Measurements from ENCODE around the gene ATF6.

Gene ATF6

DNA sequence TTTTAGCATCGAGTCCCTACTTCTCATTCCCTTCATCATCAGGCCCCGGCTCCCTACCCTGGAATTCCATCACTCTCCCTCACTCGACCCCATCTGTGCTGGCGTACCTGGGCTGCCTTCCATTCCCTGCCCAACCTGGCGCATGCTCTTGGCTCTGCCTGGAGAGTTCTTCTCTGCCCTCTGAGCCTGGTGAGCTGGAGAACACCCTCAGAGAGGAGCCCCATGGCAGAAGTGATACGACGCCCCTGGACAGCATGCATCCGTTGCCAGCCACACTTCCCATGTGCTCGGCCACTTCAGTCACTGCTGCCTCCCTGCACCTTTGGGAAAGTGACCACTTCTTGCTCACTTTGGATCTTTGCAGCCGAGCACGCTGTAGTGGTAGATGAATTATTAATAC is 227.5 kb downstream of the ATF6 start:
- DNase-seq (ENCODE audit: low read depth in 4 of 4, low spot score in 1 of 4), result no peak

DNA sequence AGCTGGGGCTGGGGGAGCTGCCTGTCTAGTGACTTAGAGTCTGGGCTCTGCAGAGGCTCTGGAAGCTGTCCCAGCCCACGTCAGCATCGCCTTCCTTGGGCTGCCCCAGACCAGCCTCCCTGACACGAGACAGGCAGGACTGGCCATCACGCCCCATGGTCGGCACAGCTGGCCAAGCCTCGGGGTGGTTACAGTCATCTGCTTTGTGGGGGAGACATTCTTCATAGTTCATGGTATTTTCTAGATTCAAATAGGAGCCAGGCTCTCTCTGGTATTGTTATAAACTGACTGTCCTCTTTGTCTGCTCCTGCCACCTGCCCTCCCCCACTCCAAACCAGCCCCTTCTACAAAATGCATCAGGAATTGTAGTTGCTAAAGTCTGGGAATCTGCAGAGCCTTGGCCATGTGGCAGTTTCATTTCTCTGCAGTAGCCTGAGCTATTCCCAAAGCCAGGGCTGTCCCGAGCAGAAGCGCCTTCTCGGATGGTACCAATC is 228.1 kb downstream of the ATF6 start:
- no peak for DNase-seq (ENCODE audit: low read depth in 4 of 4, low spot score in 1 of 4)

DNA sequence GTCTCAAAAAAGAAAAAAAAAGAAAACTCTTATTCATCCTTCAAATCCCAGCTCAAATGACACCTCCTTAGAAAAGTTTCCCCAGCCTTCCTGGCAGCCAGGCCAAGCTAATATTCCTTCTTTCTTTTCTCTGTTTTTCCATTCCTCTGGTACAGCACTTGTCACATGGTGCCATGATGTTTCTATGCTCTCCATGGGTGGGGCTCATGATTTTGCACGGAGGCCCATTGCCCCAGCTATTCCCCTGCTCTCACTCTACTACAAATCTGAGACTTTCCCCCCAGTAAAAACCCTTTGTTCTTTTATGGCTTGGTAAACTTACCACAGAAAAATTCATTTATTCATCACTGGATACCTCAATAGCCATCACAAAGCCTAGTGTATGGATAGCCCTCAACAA is 231.0 kb downstream of the ATF6 start:
- no peak for DNase-seq (ENCODE audit: low read depth in 4 of 4, low spot score in 1 of 4)

DNA sequence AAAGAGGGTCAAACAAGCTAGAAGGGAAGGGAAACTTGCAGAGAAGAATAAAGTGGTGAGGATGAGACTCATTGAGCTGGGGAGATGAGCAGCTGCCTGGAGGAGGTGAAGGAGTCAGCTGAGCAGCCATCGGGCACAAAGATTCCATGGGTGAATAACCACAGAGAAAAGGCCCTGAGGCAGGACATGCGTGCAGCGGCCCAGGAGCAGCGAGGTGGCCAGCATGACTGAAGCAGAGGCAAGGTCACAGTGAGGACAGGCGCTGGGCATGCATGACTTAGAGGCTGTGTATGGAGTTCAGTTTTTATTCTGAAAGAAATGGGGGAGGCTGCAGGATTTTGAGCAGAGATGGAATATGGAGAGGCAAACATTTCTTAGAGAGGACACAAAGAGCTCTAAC is 232.7 kb downstream of the ATF6 start:
- no peak for DNase-seq (ENCODE audit: low read depth in 4 of 4, low spot score in 1 of 4)

DNA sequence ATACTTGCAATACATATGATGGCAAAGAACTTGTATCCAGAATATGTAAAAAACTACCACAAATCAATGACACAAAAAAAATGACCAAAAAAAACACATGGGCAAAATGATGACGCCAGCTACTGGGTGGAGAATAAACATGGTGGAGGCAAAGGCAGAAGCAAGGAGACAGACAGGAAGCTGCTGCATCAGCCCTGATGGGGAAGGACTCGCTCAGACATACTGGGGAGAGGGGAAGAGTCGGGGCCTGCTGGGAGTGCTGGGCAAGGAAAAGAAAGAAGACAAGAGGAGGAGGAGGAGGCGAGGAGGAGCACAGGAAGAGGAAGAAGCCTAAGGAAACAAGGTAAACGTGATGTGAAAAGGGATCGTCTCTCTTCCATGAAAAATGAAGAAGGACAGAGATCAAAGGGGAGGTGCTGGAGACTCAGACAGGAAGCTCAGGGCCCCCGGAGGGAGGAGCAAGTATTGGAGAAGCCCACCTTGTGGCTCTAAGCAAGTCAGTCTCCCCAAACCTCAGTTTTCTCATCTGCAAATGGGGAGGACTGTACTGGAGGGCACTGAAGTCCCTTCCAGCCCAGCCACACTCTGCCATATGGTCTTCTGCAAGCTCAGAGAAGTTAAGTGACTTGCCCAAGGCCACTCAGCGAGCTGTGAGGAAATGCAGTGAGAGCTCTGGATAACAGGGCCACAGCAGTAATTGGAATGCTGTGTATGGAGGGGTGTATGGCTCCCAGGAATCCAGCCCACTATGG is 233.4 kb downstream of the ATF6 start:
- DNase-seq (ENCODE audit: low read depth in 4 of 4, low spot score in 1 of 4), result no peak

DNA sequence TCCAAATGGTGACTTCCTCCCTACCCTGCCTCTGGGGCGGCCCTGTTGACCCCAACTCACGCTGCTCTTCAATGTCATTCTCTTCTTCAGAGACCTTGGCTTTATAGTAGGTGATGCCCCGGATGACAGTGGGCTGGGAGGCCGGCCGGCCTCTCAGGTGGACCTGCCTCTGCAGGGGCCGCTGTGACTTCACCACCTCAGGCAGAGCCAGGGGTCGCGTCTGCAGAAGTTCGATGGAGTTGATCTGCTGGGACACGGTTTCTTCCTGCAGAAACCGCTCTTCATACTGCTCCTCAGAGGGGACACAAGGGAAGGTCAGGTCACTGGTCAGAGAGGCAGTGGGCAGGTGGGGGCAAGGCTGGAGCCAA is 233.9 kb downstream of the ATF6 start:
- no peak for DNase-seq (ENCODE audit: low read depth in 4 of 4, low spot score in 1 of 4)

DNA sequence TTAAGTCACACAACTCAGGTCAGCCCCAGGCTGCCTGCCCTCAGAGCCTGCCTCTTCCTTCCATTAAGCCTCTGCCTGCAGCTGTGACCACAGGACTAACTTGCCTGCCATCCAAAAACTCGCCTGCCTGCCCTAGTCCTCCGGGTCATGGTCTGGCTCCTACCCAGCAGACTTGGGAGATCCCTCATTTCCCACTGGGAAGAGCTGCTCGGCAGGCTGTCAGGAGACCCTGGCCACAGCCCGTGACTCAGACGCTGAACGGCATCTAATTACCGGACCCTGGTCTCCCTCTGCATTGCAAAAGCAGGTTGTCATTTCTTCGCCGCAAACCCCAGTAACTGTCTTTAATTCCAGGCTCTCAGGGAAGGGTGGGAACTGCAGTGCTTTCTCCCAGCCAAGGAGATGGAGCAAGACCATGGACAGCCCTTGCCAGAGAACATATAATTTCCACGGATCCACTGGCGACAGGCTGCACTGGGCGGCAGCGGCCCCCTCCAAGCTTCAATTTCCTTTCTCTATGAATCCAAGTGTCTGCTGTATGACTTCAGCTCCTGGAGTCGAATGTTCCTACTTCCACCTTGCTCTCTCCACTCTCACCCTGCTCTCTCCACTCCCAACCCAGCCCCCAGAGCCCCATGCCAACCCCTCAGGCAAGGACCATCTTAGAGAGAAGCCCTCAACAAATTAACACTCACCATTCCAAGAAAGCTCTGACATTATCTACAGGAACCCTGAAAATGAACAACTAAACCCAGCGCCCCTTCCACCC is 237.1 kb downstream of the ATF6 start:
- DNase-seq (ENCODE audit: low read depth in 4 of 4, low spot score in 1 of 4), result no peak

DNA sequence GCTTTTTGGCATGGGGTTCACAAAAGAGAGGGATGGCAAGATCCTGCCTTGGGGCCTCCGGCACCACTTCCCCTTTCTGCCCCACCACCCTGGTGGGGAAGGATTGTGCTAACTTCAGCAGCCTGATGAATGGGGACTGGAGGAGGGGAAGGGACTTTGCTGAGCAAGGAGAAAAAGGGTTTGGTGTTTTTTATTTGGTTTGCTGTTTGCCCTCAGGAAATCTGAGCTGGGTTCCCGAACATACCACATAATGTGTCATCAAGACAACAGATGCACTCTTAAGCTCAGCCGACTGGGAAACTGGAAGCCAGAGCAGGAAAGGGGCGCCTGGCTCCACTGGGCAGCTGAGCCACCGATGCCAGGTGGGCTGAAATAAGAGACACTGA is 237.7 kb downstream of the ATF6 start:
- DNase-seq (ENCODE audit: low read depth in 4 of 4, low spot score in 1 of 4), result no peak

DNA sequence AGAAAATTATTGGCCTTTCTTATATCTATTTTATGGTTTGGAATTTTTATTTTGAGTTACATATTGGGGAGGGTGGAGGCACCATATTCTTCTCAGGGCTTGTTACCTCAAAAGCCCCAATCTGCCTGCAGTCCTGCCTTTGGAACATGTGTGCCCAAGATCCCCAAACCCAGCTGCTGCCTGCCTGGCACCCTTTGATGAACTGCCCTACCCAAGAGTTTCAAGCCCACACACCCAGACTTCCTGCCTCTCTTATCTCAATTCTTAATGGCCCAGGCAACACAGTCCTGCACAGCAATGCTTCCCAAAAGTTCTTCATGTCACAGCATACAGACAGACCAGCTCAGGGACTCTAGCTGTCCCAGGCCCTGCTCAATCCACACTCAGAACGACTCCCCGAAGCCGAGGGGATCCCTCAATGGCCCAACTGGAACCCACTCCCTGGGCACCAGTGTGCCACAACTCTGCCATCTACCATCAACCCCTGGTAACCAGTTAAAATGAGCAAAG is 238.4 kb downstream of the ATF6 start:
- no peak for DNase-seq (ENCODE audit: low read depth in 4 of 4, low spot score in 1 of 4)

DNA sequence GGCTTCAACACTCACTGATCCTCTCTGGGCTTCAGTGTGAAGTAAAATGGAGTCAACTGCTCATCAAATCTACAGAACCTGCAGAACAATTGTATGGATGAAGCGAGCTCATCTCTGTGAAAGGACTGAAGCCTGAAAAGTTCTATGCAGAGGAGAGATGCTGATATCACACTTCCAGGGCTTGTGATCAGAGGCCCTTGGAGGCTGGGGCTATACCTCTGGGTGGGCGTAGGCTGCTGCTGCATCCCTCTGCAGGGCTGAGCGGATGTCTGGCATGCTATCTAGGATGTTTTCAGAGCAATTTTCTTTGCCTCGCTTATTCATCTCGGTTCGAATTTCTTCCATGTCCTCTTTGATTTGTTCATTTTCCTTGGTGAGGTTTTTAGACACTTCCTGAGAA is 240.0 kb downstream of the ATF6 start:
- no peak for DNase-seq (ENCODE audit: low read depth in 4 of 4, low spot score in 1 of 4)

DNA sequence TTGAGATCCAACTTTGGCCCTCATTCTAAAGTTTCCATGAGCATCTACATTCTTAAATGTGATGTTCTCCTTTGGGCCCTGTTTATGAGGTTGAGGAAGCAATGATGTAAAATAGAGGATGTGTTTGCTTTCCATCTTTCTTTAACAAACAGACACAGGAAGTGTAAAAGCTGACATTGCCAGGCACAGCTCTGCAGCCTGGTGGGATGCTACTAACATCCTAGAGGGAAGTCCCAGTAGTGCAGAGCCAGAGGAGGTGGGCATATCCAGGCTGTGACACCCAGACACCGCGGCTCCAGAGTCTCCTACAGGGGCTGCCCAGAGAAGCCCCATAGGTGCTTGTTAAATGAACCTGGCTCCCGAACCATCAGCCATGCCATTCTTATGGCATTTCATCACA is 241.3 kb downstream of the ATF6 start:
- DNase-seq (ENCODE audit: low read depth in 4 of 4, low spot score in 1 of 4), result no peak

DNA sequence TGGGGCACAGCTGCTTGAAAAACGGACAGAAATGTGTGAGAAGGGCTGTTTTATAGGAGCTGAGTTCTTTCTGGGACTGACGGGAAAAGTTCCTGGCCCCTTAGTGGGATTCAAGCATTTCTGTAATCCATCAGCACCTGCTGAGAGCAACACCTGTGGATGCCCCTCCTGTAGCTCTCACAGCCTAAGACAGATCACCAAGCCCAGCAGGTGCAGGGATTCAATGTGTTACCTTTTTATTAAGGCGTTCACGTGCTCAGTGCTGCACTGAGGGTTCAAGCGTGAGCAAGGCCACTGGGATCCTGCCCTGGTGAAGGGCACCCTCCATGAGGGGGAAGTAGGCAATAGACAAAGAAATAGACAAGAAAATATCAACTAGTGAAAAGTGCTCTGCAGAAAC is 242.7 kb downstream of the ATF6 start:
- DNase-seq (ENCODE audit: low read depth in 4 of 4, low spot score in 1 of 4), result no peak

DNA sequence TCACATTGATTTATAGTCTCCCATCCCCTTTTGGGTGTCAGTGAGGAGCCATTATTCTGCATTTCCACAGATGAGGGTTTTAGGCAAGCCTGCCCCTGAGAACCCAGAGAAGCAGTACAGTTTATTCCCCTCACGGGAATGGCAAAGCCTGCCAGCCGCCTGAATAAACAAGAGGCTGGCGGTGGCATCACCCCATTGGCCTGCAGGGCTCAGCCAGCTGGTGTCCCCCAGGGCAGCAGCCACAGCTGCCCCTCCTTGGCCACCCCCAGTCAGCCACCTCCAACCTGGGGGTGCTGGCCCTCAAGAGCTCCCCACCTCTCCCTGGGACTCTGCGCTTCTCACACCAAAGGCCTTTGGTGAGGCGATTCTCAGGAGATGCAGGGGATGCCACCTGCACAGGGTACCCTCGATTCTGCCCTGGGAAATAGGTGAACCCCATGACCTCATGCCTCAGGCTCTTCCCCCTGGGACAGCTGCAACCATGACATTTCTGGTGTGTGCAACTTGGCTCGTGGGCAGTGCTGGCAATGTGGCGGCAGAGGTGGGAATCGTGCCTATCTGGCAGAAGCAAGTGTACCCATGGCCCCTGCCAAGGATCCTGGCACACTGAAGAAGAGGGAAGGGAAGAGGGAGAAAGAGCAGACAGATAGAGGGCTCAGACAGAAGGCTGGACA is 243.5 kb downstream of the ATF6 start:
- DNase-seq (ENCODE audit: low read depth in 4 of 4, low spot score in 1 of 4), result no peak

DNA sequence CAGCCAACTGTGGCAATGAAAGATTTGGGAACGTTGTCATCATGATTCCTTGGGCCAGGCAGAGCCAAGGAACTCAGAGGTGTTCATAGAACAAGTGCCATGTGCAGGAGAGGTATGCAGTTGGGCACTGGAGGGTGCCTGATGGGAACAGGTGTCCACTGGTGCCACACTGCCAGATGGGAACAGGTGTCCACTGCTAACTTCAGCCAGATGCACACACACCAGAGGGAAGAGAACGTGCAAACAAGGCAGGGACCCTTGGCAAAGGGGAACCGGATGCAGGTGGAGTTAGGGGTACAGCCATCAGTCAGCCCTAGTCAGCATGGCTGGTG is 244.0 kb downstream of the ATF6 start:
- no peak for DNase-seq (ENCODE audit: low read depth in 4 of 4, low spot score in 1 of 4)

DNA sequence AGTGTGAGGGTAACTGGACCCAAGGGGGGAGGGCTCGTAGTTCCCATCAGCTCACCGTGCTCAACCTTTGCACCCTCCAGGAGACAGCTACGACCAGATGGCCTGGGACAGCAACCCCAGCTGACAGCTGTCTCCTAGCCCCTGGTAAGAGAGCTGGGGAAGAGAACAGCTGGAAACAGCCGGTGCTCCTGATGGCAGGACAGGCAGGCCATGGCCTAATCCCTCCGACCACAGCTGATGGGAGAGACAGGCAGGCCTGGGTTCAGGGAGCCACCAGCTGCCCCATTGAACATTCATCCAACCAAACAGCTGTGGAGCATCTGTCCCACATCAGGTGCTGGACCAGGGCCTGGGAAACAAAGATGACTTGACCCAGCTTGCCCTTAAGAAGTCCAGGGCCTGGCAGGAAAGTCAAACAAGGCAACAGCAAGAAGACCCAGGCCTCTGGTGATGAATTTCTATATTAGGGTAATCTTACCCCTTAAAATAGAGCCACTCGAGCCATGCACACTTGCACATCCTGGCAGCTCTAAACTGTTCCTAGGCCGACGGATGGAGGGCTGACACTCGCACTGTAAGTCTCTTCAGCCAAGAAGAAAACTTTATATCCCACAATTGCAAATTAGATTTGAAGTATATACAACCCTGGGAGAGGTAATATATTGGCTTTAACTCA is 245.4 kb downstream of the ATF6 start:
- no peak for DNase-seq (ENCODE audit: low read depth in 4 of 4, low spot score in 1 of 4)

DNA sequence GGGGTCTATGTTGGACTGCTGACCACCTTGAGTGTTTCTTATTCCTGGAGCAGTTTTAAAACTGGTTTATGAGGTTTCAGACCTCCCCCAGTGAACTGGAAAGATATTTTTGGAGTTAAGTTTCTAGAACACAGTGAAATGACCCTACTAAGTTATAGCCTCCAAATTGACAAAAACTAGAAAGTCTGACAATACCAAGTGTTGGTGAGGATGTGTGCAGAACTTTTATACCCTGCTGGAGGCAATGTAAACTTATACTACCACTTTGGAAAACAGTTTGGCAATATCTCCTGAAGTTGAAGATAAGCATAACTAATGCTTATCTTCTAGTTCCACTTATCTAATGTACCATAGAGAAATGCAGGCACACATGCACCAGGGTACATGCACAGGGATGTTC is 247.2 kb downstream of the ATF6 start:
- DNase-seq (ENCODE audit: low read depth in 4 of 4, low spot score in 1 of 4), result no peak
